SK-N-SH treated with all-trans-retinoic acid at 6 μM for 48 hours (cell line): ENCODE data around the gene MBD5.

Experiments used
- ATAC-seq: fragments of 200-7000 bp; cut with Tn5 transposase; 3 replicates; pipeline ENCODE4 v1.9.1; 2020; ENCODE audit warnings: mild to moderate bottlenecking, moderate library complexity
- ARNTL ChIP-seq: fragments of 450-650 bp; formaldehyde crosslinking; IDR thresholded peaks from 2 replicates; pipeline ENCODE4 v1.5.0; 2020; ENCODE audit warnings: low read depth, mild to moderate bottlenecking, moderate library complexity, borderline replicate concordance
- BACH2 ChIP-seq: fragments of 250-450 bp; sonication (Bioruptor Pico); IDR thresholded peaks from 2 replicates; pipeline ENCODE4 v1.9.0; 2021; ENCODE audit warnings: mild to moderate bottlenecking, borderline replicate concordance
- CSDC2 ChIP-seq: fragments of 250-450 bp; sonication (Bioruptor Pico); IDR thresholded peaks from 2 replicates; pipeline ENCODE4 v1.5.0; 2020; ENCODE audit warnings: mild to moderate bottlenecking, moderate library complexity
- GLIS3 ChIP-seq: fragments of 250-450 bp; sonication (Bioruptor Pico); IDR thresholded peaks from 2 replicates; pipeline ENCODE4 v1.5.0; 2020; ENCODE audit warnings: mild to moderate bottlenecking, moderate library complexity
- ISL1 ChIP-seq: fragments of 250-450 bp; sonication (Bioruptor Pico); IDR thresholded peaks from 2 replicates; pipeline ENCODE4 v2.1.2; 2022; ENCODE audit warnings: mild to moderate bottlenecking, moderate library complexity
- OSR1 ChIP-seq: fragments of 250-450 bp; sonication (Bioruptor Pico); IDR thresholded peaks from 2 replicates; pipeline ENCODE4 v1.8.0; 2022; ENCODE audit warnings: moderate library complexity, mild to moderate bottlenecking, inconsistent platforms
- POU6F1 ChIP-seq: fragments of 250-450 bp; sonication (Bioruptor Pico); IDR thresholded peaks from 2 replicates; pipeline ENCODE4 v1.8.0; 2021; ENCODE audit warnings: low read depth, mild to moderate bottlenecking, moderate library complexity, borderline replicate concordance
- RARB ChIP-seq: fragments of 250-450 bp; sonication (Bioruptor Pico); IDR thresholded peaks from 2 replicates; pipeline ENCODE4 v1.8.0; 2021; ENCODE audit warnings: mild to moderate bottlenecking, moderate library complexity
- SNAI2 ChIP-seq: fragments of 250-450 bp; sonication (Bioruptor Pico); IDR thresholded peaks from 2 replicates; pipeline ENCODE4 v1.5.0; 2020; ENCODE audit warnings: mild to moderate bottlenecking, moderate library complexity
- TCF4 ChIP-seq: fragments of 250-450 bp; sonication (Bioruptor Pico); IDR thresholded peaks from 2 replicates; pipeline ENCODE4 v1.8.0; 2021; ENCODE audit warnings: mild to moderate bottlenecking, moderate library complexity, borderline replicate concordance
- TOX ChIP-seq: fragments of 250-450 bp; sonication (Bioruptor Pico); IDR thresholded peaks from 2 replicates; pipeline ENCODE4 v1.8.0; 2021; ENCODE audit warnings: mild to moderate bottlenecking, moderate library complexity, borderline replicate concordance
- ZC3H10 ChIP-seq: fragments of 250-450 bp; sonication (Bioruptor Pico); IDR thresholded peaks from 2 replicates; pipeline ENCODE4 v1.5.1; 2021; ENCODE audit warnings: mild to moderate bottlenecking, moderate library complexity
- ZFP3 ChIP-seq: fragments of 250-450 bp; sonication (Bioruptor Pico); IDR thresholded peaks from 2 replicates; pipeline ENCODE4 v1.5.0; 2020; ENCODE audit warnings: mild to moderate bottlenecking, moderate library complexity
- ZFP30 ChIP-seq: fragments of 450-650 bp; formaldehyde crosslinking; IDR thresholded peaks from 2 replicates; pipeline ENCODE4 v1.5.0; 2022; ENCODE audit warnings: mild to moderate bottlenecking, moderate library complexity
- ZNF565 ChIP-seq: fragments of 450-650 bp; formaldehyde crosslinking; conservative IDR thresholded peaks from 2 replicates; pipeline ENCODE4 v1.5.0; 2020; ENCODE audit warnings: low read depth, mild to moderate bottlenecking, moderate library complexity
- ZNF70 ChIP-seq: fragments of 450-650 bp; formaldehyde crosslinking; IDR thresholded peaks from 2 replicates; pipeline ENCODE4 v1.5.0; 2020; ENCODE audit warnings: mild to moderate bottlenecking, moderate library complexity
- ZNF8 ChIP-seq: fragments of 450-650 bp; formaldehyde crosslinking; IDR thresholded peaks from 2 replicates; pipeline ENCODE4 v1.5.0; 2020; ENCODE audit warnings: mild to moderate bottlenecking, moderate library complexity
- TF ChIP-seq, protein P1 (sequence below): fragments of 250-450 bp; sonication (Bioruptor Pico); IDR thresholded peaks from 2 replicates; pipeline ENCODE4 v1.5.1; 2021; ENCODE audit warnings: mild to moderate bottlenecking, moderate library complexity
- TF ChIP-seq, protein P2 (sequence below): fragments of 250-450 bp; sonication (Bioruptor Pico); IDR thresholded peaks from 2 replicates; pipeline ENCODE4 v1.5.0; 2020; ENCODE audit warnings: mild to moderate bottlenecking, moderate library complexity
- TF ChIP-seq, protein P3 (sequence below): fragments of 250-450 bp; sonication (Bioruptor Pico); IDR thresholded peaks from 2 replicates; pipeline ENCODE4 v1.5.1; 2020; ENCODE audit warnings: low read depth, mild to moderate bottlenecking, moderate library complexity

Gene MBD5

GRCh38 chr2:148014616-148015015 is 6.3 kb upstream of the MBD5 start:
- no peak for ATAC-seq

GRCh38 chr2:148020111-148021058 is 506 bp upstream of the MBD5 start, which contains the start of gene ORC4:
Gene ORC4 (minus strand): TSS chr2:148020737. CDS start chr2:147975958, 44,779 bp downstream.
- peak; percentile 88 for ATAC-seq
- no peak for TF ChIP-seq POU6F1 (CRISPR knock-in tag)
- no peak for TF ChIP-seq ZNF565
- TF ChIP-seq CSDC2: no peak
- no peak for TF ChIP-seq TOX (CRISPR knock-in tag)
- TF ChIP-seq ISL1 (CRISPR knock-in tag): no peak
- 0 out of 2 replicates have a peak, but pooled peaks have one; percentile 14 for TF ChIP-seq ZNF8 (CRISPR knock-in tag)
- TF ChIP-seq OSR1 (CRISPR knock-in tag): no peak
- TF ChIP-seq GLIS3 (CRISPR knock-in tag): no peak
- TF ChIP-seq, all 23 proteins: peak for 1

More at GRCh38 chr2:148014616-148015015, 6.3 kb upstream of the MBD5 start:
- TF ChIP-seq CSDC2 (no peak), BACH2 (CRISPR knock-in tag) (no peak), ZFP3 (CRISPR knock-in tag) (no peak), ZC3H10 (no peak), SNAI2 (CRISPR knock-in tag) (no peak), ARNTL (CRISPR knock-in tag) (no peak)
- TF ChIP-seq, protein P1, sequence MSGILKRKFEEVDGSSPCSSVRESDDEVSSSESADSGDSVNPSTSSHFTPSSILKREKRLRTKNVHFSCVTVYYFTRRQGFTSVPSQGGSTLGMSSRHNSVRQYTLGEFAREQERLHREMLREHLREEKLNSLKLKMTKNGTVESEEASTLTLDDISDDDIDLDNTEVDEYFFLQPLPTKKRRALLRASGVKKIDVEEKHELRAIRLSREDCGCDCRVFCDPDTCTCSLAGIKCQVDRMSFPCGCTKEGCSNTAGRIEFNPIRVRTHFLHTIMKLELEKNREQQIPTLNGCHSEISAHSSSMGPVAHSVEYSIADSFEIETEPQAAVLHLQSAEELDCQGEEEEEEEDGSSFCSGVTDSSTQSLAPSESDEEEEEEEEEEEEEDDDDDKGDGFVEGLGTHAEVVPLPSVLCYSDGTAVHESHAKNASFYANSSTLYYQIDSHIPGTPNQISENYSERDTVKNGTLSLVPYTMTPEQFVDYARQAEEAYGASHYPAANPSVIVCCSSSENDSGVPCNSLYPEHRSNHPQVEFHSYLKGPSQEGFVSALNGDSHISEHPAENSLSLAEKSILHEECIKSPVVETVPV (CRISPR knock-in tag): no peak

GRCh38 chr2:148021886-148022285 is 995 bp downstream of the MBD5 start:
- TF ChIP-seq, protein P2, sequence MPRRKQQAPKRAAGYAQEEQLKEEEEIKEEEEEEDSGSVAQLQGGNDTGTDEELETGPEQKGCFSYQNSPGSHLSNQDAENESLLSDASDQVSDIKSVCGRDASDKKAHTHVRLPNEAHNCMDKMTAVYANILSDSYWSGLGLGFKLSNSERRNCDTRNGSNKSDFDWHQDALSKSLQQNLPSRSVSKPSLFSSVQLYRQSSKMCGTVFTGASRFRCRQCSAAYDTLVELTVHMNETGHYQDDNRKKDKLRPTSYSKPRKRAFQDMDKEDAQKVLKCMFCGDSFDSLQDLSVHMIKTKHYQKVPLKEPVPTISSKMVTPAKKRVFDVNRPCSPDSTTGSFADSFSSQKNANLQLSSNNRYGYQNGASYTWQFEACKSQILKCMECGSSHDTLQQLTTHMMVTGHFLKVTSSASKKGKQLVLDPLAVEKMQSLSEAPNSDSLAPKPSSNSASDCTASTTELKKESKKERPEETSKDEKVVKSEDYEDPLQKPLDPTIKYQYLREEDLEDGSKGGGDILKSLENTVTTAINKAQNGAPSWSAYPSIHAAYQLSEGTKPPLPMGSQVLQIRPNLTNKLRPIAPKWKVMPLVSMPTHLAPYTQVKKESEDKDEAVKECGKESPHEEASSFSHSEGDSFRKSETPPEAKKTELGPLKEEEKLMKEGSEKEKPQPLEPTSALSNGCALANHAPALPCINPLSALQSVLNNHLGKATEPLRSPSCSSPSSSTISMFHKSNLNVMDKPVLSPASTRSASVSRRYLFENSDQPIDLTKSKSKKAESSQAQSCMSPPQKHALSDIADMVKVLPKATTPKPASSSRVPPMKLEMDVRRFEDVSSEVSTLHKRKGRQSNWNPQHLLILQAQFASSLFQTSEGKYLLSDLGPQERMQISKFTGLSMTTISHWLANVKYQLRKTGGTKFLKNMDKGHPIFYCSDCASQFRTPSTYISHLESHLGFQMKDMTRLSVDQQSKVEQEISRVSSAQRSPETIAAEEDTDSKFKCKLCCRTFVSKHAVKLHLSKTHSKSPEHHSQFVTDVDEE (CRISPR knock-in tag): no peak
- TF ChIP-seq ISL1 (CRISPR knock-in tag): no peak
- TF ChIP-seq OSR1 (CRISPR knock-in tag): no peak
- no peak for TF ChIP-seq ZNF70
- TF ChIP-seq, protein P3, sequence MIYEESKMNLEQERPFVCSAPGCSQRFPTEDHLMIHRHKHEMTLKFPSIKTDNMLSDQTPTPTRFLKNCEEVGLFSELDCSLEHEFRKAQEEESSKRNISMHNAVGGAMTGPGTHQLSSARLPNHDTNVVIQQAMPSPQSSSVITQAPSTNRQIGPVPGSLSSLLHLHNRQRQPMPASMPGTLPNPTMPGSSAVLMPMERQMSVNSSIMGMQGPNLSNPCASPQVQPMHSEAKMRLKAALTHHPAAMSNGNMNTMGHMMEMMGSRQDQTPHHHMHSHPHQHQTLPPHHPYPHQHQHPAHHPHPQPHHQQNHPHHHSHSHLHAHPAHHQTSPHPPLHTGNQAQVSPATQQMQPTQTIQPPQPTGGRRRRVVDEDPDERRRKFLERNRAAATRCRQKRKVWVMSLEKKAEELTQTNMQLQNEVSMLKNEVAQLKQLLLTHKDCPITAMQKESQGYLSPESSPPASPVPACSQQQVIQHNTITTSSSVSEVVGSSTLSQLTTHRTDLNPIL (CRISPR knock-in tag): no peak
- TF ChIP-seq ZC3H10: no peak
- no peak for TF ChIP-seq RARB (CRISPR knock-in tag)
- TF ChIP-seq ARNTL (CRISPR knock-in tag): no peak
- no peak for TF ChIP-seq ZFP30
- no peak for ATAC-seq

GRCh38 chr2:148022351-148022750 is 1.5 kb downstream of the MBD5 start:
- no peak for TF ChIP-seq ZNF8 (CRISPR knock-in tag)
- no peak for TF ChIP-seq TCF4 (CRISPR knock-in tag)
- TF ChIP-seq TOX (CRISPR knock-in tag): no peak
- no peak for TF ChIP-seq ZFP30
- TF ChIP-seq OSR1 (CRISPR knock-in tag): no peak
- TF ChIP-seq, protein P2 (CRISPR knock-in tag): no peak
- no peak for TF ChIP-seq RARB (CRISPR knock-in tag)
- TF ChIP-seq ARNTL (CRISPR knock-in tag): no peak
- no peak for TF ChIP-seq ZNF565
- no peak for TF ChIP-seq ISL1 (CRISPR knock-in tag)
- ATAC-seq: no peak
